SH-SY5Y (cell line): Measurements from ENCODE around the gene WAC.

Experiments used
- GATA2 ChIP-seq: IDR thresholded peaks from 2 replicates; pipeline ENCODE4 v1.6.1; 2011; ENCODE audit warnings: mild to moderate bottlenecking, low read depth, low read length
- GATA3 ChIP-seq: IDR thresholded peaks from 2 replicates; pipeline ENCODE4 v1.6.1; 2011; ENCODE audit warnings: low read depth, mild to moderate bottlenecking, low read length, moderate library complexity

- no peak for TF ChIP-seq GATA3
- no peak for TF ChIP-seq GATA2
These were observed 61.5 kb downstream of the WAC start for GRCh38 chr10:28594406-28594805.
